HepG2 (cell line): Measurements from ENCODE around the gene GFRA4. TPM values are rescaled to one million over a fixed set of nuclear protein-coding genes. Genes with fewer than 3 reads are reported as not detected.

Experiments
- CENPX ChIP-seq: sonication (generic); formaldehyde crosslinking; IDR thresholded peaks from 2 replicates; pipeline ENCODE4 v1.9.0; 2021; ENCODE audit warnings: mild to moderate bottlenecking, missing genetic modification reagents, moderate library complexity
- EED ChIP-seq: sonication (generic); formaldehyde crosslinking; IDR thresholded peaks from 2 replicates; pipeline ENCODE4 v1.5.0; 2020; ENCODE audit warnings: mild to moderate bottlenecking, missing genetic modification reagents
- HOXA7 ChIP-seq: sonication (generic); formaldehyde crosslinking; IDR thresholded peaks from 2 replicates; pipeline ENCODE4 v1.8.1; 2022; ENCODE audit warnings: mild to moderate bottlenecking, missing genetic modification reagents, moderate library complexity
- JUND ChIP-seq: sonication (generic); formaldehyde crosslinking; IDR thresholded peaks from 2 replicates; pipeline ENCODE4 v1.8.0; 2022; ENCODE audit warnings: mild to moderate bottlenecking, missing genetic modification reagents
- KDM3A ChIP-seq: IDR thresholded peaks from 2 replicates; pipeline ENCODE4 v1.6.1; 2018; ENCODE audit warnings: low read depth, missing compliant biosample characterization
- NBN ChIP-seq: fragments of 450-650 bp; conservative IDR thresholded peaks from 2 replicates; pipeline ENCODE4 v1.6.1; 2017
- PAX8 ChIP-seq: sonication (generic); formaldehyde crosslinking; IDR thresholded peaks from 2 replicates; pipeline ENCODE4 v1.8.0; 2022; ENCODE audit warnings: mild to moderate bottlenecking, missing genetic modification reagents, borderline replicate concordance
- PHB2 ChIP-seq: fragments of 450-650 bp; IDR thresholded peaks from 2 replicates; pipeline ENCODE4 v1.6.1; 2018; ENCODE audit not compliant: partially characterized antibody
- PPARG ChIP-seq: conservative IDR thresholded peaks from 2 replicates; pipeline ENCODE4 v1.6.1; 2016; ENCODE audit warnings: missing biosample characterization, missing genetic modification reagents
- REL ChIP-seq: sonication (generic); formaldehyde crosslinking; conservative IDR thresholded peaks from 2 replicates; pipeline ENCODE4 v1.8.0; 2022; ENCODE audit warnings: mild to moderate bottlenecking, missing genetic modification reagents, moderate library complexity
- RFX1 ChIP-seq: fragments of 450-650 bp; IDR thresholded peaks from 2 replicates; pipeline ENCODE4 v1.6.1; 2017
- SAFB2 ChIP-seq: sonication (generic); formaldehyde crosslinking; IDR thresholded peaks from 2 replicates; pipeline ENCODE4 v1.5.1; 2020; ENCODE audit warnings: missing genetic modification reagents, low read depth, mild to moderate bottlenecking, borderline replicate concordance
- SMARCE1 ChIP-seq: fragments of 450-650 bp; IDR thresholded peaks from 2 replicates; pipeline ENCODE4 v1.6.1; 2017; ENCODE audit warnings: borderline replicate concordance
- SP4 ChIP-seq: sonication (generic); formaldehyde crosslinking; IDR thresholded peaks from 2 replicates; pipeline ENCODE4 v1.8.1; 2023; ENCODE audit warnings: mild to moderate bottlenecking, missing genetic modification reagents
- ZFP37 ChIP-seq: sonication (generic); formaldehyde crosslinking; IDR thresholded peaks from 2 replicates; pipeline ENCODE4 v1.4.0; 2020; ENCODE audit warnings: missing genetic modification reagents, borderline replicate concordance
- ZNF616 ChIP-seq: sonication (generic); formaldehyde crosslinking; IDR thresholded peaks from 2 replicates; pipeline ENCODE4 v1.5.0; 2020; ENCODE audit warnings: low read depth, mild to moderate bottlenecking, missing genetic modification reagents
- ZNF660 ChIP-seq: sonication (generic); formaldehyde crosslinking; IDR thresholded peaks from 2 replicates; pipeline ENCODE4 v1.5.1; 2020; ENCODE audit warnings: mild to moderate bottlenecking, low read depth, missing genetic modification reagents, borderline replicate concordance
- ZNF7 ChIP-seq: IDR thresholded peaks from 2 replicates; pipeline ENCODE4 v1.6.1; 2016; ENCODE audit warnings: missing biosample characterization, missing genetic modification reagents
- ZNF766 ChIP-seq: sonication (generic); formaldehyde crosslinking; IDR thresholded peaks from 2 replicates; pipeline ENCODE4 v1.5.0; 2020; ENCODE audit warnings: missing genetic modification reagents, borderline replicate concordance
- ZNF776 ChIP-seq: sonication (generic); formaldehyde crosslinking; IDR thresholded peaks from 2 replicates; pipeline ENCODE4 v1.4.0; 2020; ENCODE audit warnings: mild to moderate bottlenecking, missing genetic modification reagents
- polyA plus RNA-seq, 8 experiments: library from polyadenylated mRNA; depleted of rRNA in 3 of 8; stranded (reverse) in 7 of 8; unstranded in 1 of 8; fragments of >200 nt; fragmentation: Illumina TruSeq in 4 of 8; extraction: Trizol in 4 of 8; gene quantifications; 2 replicates each; pipeline versions ENCODE4 v1.2.1 to v1.2.3, GENCODE V29; 2011 to 2016; ENCODE audit warnings: low read depth in 4 of 8, missing spikeins in 1 of 8, mixed read lengths in 1 of 8; ENCODE audit not compliant: insufficient read depth in 1 of 8
- total RNA-seq, 5 experiments: library from RNA; depleted of rRNA; stranded (reverse); fragments of >200 nt; fragmentation: Illumina TruSeq; extraction: Trizol; gene quantifications; 2 replicates each; pipeline ENCODE4 v1.2.3, GENCODE V29; 2016; ENCODE audit warnings: low read depth in 1 of 5
- TF ChIP-seq, protein P1 (sequence below): sonication (generic); formaldehyde crosslinking; IDR thresholded peaks from 2 replicates; pipeline ENCODE4 v1.4.0; 2020; ENCODE audit warnings: missing genetic modification reagents
- TF ChIP-seq, protein P2 (sequence below): sonication (generic); formaldehyde crosslinking; IDR thresholded peaks from 2 replicates; pipeline ENCODE4 v1.8.0; 2022; ENCODE audit warnings: mild to moderate bottlenecking, missing genetic modification reagents
- TF ChIP-seq, protein P3 (sequence below): sonication (generic); formaldehyde crosslinking; conservative IDR thresholded peaks from 2 replicates; pipeline ENCODE4 v1.8.0; 2022; ENCODE audit warnings: missing genetic modification reagents
- TF ChIP-seq, protein P4 (sequence below): sonication (generic); formaldehyde crosslinking; IDR thresholded peaks from 2 replicates; pipeline ENCODE4 v1.4.0; 2020; ENCODE audit warnings: missing genetic modification reagents, borderline replicate concordance
- TF ChIP-seq, protein P5 (sequence below): sonication (generic); formaldehyde crosslinking; conservative IDR thresholded peaks from 2 replicates; pipeline ENCODE4 v1.8.0; 2022; ENCODE audit warnings: low read depth, missing genetic modification reagents

The GFRA4 gene
- total and polyA plus RNA-seq, 2 of the 13 experiments (the other 11 are each of a cell fraction or from before 2014, with no cell fraction given), result not detected

- TF ChIP-seq RFX1 (no peak), ZNF766 (CRISPR knock-in tag) (peak; percentile 64; the same call in 1 of the 2 replicates), SAFB2 (no peak), NBN (no peak), ZNF616 (CRISPR knock-in tag) (no peak), PAX8 (CRISPR knock-in tag) (no peak; the same call in 1 of the 2 replicates), PHB2 (no peak), PPARG (CRISPR knock-in tag) (no peak; the same call in 1 of the 2 replicates), EED (0 out of 2 replicates have a peak, but pooled peaks have one; percentile 26), ZNF660 (CRISPR knock-in tag) (no peak), KDM3A (CRISPR knock-in tag) (no peak), ZNF7 (CRISPR knock-in tag) (no peak), SMARCE1 (no peak), SP4 (CRISPR knock-in tag) (peak; percentile 44), REL (no peak), ZNF776 (CRISPR knock-in tag) (no peak), CENPX (no peak), HOXA7 (CRISPR knock-in tag) (no peak), JUND (CRISPR knock-in tag) (no peak), ZFP37 (CRISPR knock-in tag) (0 out of 2 replicates have a peak, but pooled peaks have one; percentile 48)
- TF ChIP-seq, protein P1, sequence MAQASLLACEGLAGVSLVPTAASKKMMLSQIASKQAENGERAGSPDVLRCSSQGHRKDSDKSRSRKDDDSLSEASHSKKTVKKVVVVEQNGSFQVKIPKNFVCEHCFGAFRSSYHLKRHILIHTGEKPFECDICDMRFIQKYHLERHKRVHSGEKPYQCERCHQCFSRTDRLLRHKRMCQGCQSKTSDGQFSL (CRISPR knock-in tag), result no peak
- TF ChIP-seq, protein P2, sequence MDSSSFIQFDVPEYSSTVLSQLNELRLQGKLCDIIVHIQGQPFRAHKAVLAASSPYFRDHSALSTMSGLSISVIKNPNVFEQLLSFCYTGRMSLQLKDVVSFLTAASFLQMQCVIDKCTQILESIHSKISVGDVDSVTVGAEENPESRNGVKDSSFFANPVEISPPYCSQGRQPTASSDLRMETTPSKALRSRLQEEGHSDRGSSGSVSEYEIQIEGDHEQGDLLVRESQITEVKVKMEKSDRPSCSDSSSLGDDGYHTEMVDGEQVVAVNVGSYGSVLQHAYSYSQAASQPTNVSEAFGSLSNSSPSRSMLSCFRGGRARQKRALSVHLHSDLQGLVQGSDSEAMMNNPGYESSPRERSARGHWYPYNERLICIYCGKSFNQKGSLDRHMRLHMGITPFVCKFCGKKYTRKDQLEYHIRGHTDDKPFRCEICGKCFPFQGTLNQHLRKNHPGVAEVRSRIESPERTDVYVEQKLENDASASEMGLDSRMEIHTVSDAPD, result peak; percentile 65
- TF ChIP-seq, protein P3, sequence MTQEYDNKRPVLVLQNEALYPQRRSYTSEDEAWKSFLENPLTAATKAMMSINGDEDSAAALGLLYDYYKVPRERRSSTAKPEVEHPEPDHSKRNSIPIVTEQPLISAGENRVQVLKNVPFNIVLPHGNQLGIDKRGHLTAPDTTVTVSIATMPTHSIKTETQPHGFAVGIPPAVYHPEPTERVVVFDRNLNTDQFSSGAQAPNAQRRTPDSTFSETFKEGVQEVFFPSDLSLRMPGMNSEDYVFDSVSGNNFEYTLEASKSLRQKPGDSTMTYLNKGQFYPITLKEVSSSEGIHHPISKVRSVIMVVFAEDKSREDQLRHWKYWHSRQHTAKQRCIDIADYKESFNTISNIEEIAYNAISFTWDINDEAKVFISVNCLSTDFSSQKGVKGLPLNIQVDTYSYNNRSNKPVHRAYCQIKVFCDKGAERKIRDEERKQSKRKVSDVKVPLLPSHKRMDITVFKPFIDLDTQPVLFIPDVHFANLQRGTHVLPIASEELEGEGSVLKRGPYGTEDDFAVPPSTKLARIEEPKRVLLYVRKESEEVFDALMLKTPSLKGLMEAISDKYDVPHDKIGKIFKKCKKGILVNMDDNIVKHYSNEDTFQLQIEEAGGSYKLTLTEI, result no peak
- TF ChIP-seq, protein P4, sequence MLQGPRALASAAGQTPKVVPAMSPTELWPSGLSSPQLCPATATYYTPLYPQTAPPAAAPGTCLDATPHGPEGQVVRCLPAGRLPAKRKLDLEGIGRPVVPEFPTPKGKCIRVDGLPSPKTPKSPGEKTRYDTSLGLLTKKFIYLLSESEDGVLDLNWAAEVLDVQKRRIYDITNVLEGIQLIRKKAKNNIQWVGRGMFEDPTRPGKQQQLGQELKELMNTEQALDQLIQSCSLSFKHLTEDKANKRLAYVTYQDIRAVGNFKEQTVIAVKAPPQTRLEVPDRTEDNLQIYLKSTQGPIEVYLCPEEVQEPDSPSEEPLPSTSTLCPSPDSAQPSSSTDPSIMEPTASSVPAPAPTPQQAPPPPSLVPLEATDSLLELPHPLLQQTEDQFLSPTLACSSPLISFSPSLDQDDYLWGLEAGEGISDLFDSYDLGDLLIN, result peak; percentile 89; the same call in 1 of the 2 replicates
- TF ChIP-seq, protein P5, sequence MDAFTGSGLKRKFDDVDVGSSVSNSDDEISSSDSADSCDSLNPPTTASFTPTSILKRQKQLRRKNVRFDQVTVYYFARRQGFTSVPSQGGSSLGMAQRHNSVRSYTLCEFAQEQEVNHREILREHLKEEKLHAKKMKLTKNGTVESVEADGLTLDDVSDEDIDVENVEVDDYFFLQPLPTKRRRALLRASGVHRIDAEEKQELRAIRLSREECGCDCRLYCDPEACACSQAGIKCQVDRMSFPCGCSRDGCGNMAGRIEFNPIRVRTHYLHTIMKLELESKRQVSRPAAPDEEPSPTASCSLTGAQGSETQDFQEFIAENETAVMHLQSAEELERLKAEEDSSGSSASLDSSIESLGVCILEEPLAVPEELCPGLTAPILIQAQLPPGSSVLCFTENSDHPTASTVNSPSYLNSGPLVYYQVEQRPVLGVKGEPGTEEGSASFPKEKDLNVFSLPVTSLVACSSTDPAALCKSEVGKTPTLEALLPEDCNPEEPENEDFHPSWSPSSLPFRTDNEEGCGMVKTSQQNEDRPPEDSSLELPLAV (CRISPR knock-in tag), result no peak
Observed at GRCh38 chr20:3658716-3659491, 4.3 kb downstream of the GFRA4 start (continued).
